Suprapubic skin (tissue), 4 donors: ENCODE measurements around the gene EPC2.

Experiments used
- CTCF ChIP-seq, 2 donors: fragments of 200-600 bp in 1 of 2; fragments of 450-650 bp in 1 of 2; sonication (generic) in 1 of 2; IDR thresholded peaks; one replicate each; pipeline ENCODE4 v1.5.1; 2016 to 2019; ENCODE audit warnings: antibody characterized with exemption in 2 of 2, mild to moderate bottlenecking in 1 of 2, moderate library complexity in 1 of 2
- EP300 ChIP-seq: sonication (generic); formaldehyde crosslinking; IDR thresholded peaks from one replicate; pipeline ENCODE4 v1.6.1; 2017; ENCODE audit warnings: antibody characterized with exemption
- POLR2A ChIP-seq, 2 donors: fragments of 450-650 bp; IDR thresholded peaks; one replicate each; pipeline ENCODE4 v1.6.1; 2017; ENCODE audit warnings: antibody characterized with exemption in 2 of 2, mild to moderate bottlenecking in 2 of 2, moderate library complexity in 2 of 2
- POLR2AphosphoS5 ChIP-seq, 3 donors: sonication (generic); formaldehyde crosslinking; IDR thresholded peaks; one replicate each; pipeline ENCODE4 v1.6.1; 2017; ENCODE audit warnings: antibody characterized with exemption in 3 of 3

- TF ChIP-seq CTCF (IDR thresholded peaks at IDR 0.05) (no peak), EP300 (no peak), POLR2A (IDR thresholded peaks at IDR 0.05) (no peak), POLR2AphosphoS5 (IDR thresholded peaks at IDR 0.05) (no peak)
These were observed 95.0 kb downstream of the EPC2 start for GRCh38 chr2:148739454-148740105.
